Panc1 (cell line): ENCODE measurements around the gene ADAM12.

Experiments used
- POLR2AphosphoS5 ChIP-seq: IDR thresholded peaks from 2 replicates; pipeline ENCODE4 v1.6.1; 2012; ENCODE audit warnings: mild to moderate bottlenecking, low read depth, low read length, moderate library complexity
- REST ChIP-seq, 2 experiments: IDR thresholded peaks; 2 replicates each; pipeline ENCODE4 v1.6.1; 2011 to 2012; ENCODE audit warnings: low read depth in 2 of 2, control low read depth in 1 of 2, low read length in 1 of 2, mild to moderate bottlenecking in 1 of 2, moderate library complexity in 1 of 2; ENCODE audit not compliant: insufficient read depth in 1 of 2
- TCF7L2 ChIP-seq: IDR thresholded peaks from 2 replicates; pipeline ENCODE4 v1.6.1; 2011; ENCODE audit warnings: mild to moderate bottlenecking, low read depth, low read length, inconsistent platforms
- TF ChIP-seq, protein P1 (sequence below): fragments of 450-650 bp; IDR thresholded peaks from 2 replicates; pipeline ENCODE4 v1.5.1; 2017; ENCODE audit warnings: mild to moderate bottlenecking

GRCh38 chr10:126210051-126210651 is 178.1 kb downstream of the ADAM12 start:
- TF ChIP-seq REST (IDR thresholded peaks at IDR 0.05; ENCODE audit: insufficient read depth in 1 of 2, low read depth in 2 of 2, low read length in 1 of 2) (no peak), POLR2AphosphoS5 (no peak), TCF7L2 (no peak)
- TF ChIP-seq, protein P1, sequence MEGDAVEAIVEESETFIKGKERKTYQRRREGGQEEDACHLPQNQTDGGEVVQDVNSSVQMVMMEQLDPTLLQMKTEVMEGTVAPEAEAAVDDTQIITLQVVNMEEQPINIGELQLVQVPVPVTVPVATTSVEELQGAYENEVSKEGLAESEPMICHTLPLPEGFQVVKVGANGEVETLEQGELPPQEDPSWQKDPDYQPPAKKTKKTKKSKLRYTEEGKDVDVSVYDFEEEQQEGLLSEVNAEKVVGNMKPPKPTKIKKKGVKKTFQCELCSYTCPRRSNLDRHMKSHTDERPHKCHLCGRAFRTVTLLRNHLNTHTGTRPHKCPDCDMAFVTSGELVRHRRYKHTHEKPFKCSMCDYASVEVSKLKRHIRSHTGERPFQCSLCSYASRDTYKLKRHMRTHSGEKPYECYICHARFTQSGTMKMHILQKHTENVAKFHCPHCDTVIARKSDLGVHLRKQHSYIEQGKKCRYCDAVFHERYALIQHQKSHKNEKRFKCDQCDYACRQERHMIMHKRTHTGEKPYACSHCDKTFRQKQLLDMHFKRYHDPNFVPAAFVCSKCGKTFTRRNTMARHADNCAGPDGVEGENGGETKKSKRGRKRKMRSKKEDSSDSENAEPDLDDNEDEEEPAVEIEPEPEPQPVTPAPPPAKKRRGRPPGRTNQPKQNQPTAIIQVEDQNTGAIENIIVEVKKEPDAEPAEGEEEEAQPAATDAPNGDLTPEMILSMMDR: no peak
